Measurements from ENCODE around the gene SLC39A11. TPM values are rescaled to one million over a fixed set of nuclear protein-coding genes. Genes with fewer than 3 reads are reported as not detected.
"Not testable (repeated sequence)": the region's sequence is repeated elsewhere in the genome, so short reads cannot be mapped to it uniquely, and the experiment has no call there.

The SLC39A11 gene
- total RNA-seq, 1 donor from 2014 or later, result 13.0 TPM

DNA sequence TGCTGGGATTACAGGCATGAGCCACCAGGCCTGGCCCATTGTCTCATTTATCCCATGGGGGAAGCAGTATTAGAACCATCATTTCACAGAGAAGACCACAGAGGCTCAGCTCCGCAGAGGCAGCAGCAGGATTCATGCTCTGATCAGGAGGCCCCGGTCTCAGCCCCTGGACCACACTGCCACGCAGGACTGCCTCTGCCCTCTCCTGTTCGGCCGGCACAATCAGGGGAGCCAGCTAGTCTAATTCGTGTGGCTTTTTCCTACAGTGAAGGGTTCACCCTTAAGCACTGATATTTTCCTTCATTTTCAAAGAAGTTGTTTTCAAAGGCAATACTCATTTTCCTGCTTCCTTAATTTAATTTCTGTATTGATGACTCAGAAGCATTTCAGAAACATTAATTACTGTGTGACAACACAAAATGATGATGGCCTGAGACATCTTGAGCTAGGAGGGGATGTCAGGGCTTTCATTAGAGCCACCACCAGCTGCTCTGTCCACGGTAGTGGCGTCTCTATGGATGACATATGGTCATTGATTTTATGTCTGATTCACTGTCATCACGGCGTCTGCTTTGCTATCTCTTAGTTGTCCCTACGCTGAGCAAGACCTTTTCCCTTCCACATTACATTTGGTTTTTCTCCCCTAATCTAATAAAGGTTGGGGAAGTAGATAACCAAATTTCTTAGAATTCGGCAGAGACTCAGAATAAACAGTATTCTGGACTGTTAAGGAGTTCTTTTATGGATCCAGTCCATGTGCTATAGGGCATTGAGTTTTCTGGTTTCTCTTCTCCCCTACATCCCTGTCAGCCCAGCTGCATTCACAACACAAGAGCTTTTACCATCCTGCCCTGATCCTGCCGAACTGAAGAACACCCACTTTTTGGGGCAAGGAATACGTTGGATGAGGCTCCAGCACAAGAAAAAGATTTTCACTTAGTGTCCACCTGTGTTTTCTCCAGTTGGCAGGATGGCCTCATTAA lies 314.0 kb downstream of the SLC39A11 start:
- H3K4me3 ChIP-seq (ENCODE audit: low read length in 3 of 3), result no peak overlapping the region
- H3K9me3 ChIP-seq (ENCODE audit: control insufficient read depth in 3 of 3, low read length in 3 of 3), result no peaks in the 10 kb centered on the region
- no peaks in the 10 kb centered on the region for H3K27me3 ChIP-seq (ENCODE audit: control insufficient read depth in 3 of 3, insufficient read depth in 3 of 3, low read length in 3 of 3)
- H3K36me3 ChIP-seq (ENCODE audit: control insufficient read depth in 3 of 3, insufficient read depth in 3 of 3, low read length in 3 of 3), result peaks cover 0 to 2% (median 0%) of the 10 kb centered on the region in 3 donors
- H3K27ac ChIP-seq (ENCODE audit: low read depth, low read length), result no peak overlapping the region
- H3K4me1 ChIP-seq (ENCODE audit: control insufficient read depth in 3 of 3, insufficient read depth in 3 of 3, low read length in 3 of 3), result no peaks in the 10 kb centered on the region
- H3K9ac ChIP-seq (ENCODE audit: low read depth in 1 of 3, low read length in 3 of 3), result no peak overlapping the region

DNA sequence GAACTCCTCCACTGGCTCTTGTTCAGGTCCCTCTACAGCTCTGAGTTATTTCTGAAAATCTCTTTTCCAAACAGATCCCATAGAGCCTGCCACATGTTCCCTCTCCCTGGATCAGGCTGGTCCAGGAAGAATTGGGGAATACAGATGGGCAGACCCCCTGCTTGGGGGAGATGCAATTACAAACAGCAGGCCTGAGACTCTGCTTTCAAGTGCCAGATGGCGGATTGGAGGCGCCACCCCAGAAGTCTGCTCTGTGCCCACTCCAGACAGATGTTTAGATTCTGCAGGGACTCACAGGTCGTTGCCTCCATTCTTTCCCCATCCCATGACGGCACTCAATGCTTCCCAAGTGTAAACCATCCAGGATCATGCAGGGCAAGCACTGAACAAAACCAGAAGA lies 316.6 kb downstream of the SLC39A11 start:
- H3K36me3 ChIP-seq (ENCODE audit: control insufficient read depth in 3 of 3, insufficient read depth in 3 of 3, low read length in 3 of 3), result peaks cover 0 to 4% (median 2%) of the 10 kb centered on the region in 3 donors
- no peak overlapping the region for H3K9ac ChIP-seq (ENCODE audit: low read depth in 1 of 3, low read length in 3 of 3)
- H3K27ac ChIP-seq (ENCODE audit: low read depth, low read length), result no peak overlapping the region
- H3K9me3 ChIP-seq (ENCODE audit: control insufficient read depth in 3 of 3, low read length in 3 of 3), result no peaks in the 10 kb centered on the region
- H3K4me1 ChIP-seq (ENCODE audit: control insufficient read depth in 3 of 3, insufficient read depth in 3 of 3, low read length in 3 of 3), result no peaks in the 10 kb centered on the region
- H3K4me3 ChIP-seq (ENCODE audit: low read length in 3 of 3), result no peak overlapping the region
- H3K27me3 ChIP-seq (ENCODE audit: control insufficient read depth in 3 of 3, insufficient read depth in 3 of 3, low read length in 3 of 3), result no peaks in the 10 kb centered on the region

DNA sequence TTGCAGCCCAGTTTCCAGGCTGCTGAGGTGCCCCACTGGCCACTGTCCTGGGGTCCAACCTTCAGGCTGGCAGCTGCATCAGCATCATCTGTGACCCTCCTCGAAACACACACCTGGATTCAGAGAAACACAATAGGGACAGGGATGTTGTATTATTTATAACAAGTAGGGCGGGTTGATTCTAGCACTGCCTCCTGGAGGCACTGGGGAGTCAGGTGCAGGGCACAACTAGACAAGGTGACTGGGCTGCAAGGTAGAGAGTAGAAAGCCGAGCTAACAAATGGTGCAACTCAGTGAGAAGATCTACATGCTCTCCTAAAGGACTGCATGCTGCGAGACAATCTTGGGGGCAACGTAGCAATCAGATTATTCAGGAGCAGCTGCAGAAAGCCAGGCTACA lies 317.3 kb downstream of the SLC39A11 start:
- Histone ChIP-seq H3K36me3 (ENCODE audit: control insufficient read depth in 3 of 3, insufficient read depth in 3 of 3, low read length in 3 of 3) (peaks cover 0 to 6% (median 2%) of the 10 kb centered on the region in 3 donors), H3K4me3 (ENCODE audit: low read length in 3 of 3) (no peak overlapping the region), H3K27me3 (ENCODE audit: control insufficient read depth in 3 of 3, insufficient read depth in 3 of 3, low read length in 3 of 3) (no peaks in the 10 kb centered on the region), H3K9me3 (ENCODE audit: control insufficient read depth in 3 of 3, low read length in 3 of 3) (peaks cover 0 to 3% (median 2%) of the 10 kb centered on the region in 3 donors), H3K4me1 (ENCODE audit: control insufficient read depth in 3 of 3, insufficient read depth in 3 of 3, low read length in 3 of 3) (no peaks in the 10 kb centered on the region), H3K9ac (ENCODE audit: low read depth in 1 of 3, low read length in 3 of 3) (no peak overlapping the region), H3K27ac (ENCODE audit: low read depth, low read length) (no peak overlapping the region)

DNA sequence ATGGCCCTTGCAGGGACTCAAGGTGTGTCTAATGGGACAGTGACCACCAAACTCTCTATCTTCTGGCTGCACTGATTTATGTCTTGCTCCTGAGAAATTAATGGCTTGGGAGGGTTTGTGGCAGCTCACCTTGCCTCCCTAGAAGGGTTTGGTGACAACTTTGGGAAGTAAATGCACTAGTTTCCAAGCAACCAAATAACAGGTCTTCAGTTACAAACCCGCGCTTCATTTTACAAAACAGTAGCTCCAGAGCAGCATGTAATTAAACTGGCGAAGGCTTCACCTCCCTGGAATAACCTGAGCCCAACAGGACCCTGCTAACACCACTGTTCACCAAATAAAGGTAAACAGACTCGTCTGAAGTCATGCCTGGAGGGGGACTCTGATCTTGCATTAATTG lies 318.3 kb downstream of the SLC39A11 start:
- Histone ChIP-seq H3K9me3 (ENCODE audit: control insufficient read depth in 3 of 3, low read length in 3 of 3) (peaks cover 0 to 4% (median 3%) of the 10 kb centered on the region in 3 donors), H3K36me3 (ENCODE audit: control insufficient read depth in 3 of 3, insufficient read depth in 3 of 3, low read length in 3 of 3) (peaks cover 0 to 6% (median 2%) of the 10 kb centered on the region in 3 donors), H3K4me3 (ENCODE audit: low read length in 3 of 3) (no peak overlapping the region), H3K27ac (ENCODE audit: low read depth, low read length) (no peak overlapping the region), H3K9ac (ENCODE audit: low read depth in 1 of 3, low read length in 3 of 3) (no peak overlapping the region), H3K4me1 (ENCODE audit: control insufficient read depth in 3 of 3, insufficient read depth in 3 of 3, low read length in 3 of 3) (no peaks in the 10 kb centered on the region), H3K27me3 (ENCODE audit: control insufficient read depth in 3 of 3, insufficient read depth in 3 of 3, low read length in 3 of 3) (no peaks in the 10 kb centered on the region)

DNA sequence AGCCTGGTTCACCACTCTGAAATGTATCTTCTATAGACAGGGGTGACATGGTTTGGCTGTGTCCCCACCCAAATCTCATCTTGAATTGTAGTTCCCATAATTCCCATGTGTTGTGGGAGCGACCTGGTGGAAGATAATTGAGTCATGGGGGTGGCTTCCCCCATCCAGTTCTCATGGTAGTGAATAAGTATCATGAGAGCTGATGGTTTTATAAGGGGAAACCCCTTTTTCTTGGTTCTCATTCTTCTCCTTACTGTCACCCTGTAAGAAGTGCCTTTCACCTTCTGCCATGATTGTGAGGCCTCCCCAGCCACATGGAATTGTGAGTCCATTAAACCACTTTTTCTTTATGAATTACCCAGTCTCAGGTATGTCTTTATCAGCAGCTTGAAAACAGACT lies 319.3 kb downstream of the SLC39A11 start:
- H3K9me3 ChIP-seq (ENCODE audit: control insufficient read depth in 3 of 3, low read length in 3 of 3); H3K27me3 ChIP-seq (ENCODE audit: control insufficient read depth in 3 of 3, insufficient read depth in 3 of 3, low read length in 3 of 3); H3K36me3 ChIP-seq (ENCODE audit: control insufficient read depth in 3 of 3, insufficient read depth in 3 of 3, low read length in 3 of 3); H3K9ac ChIP-seq (ENCODE audit: low read depth in 1 of 3, low read length in 3 of 3); H3K4me1 ChIP-seq (ENCODE audit: control insufficient read depth in 3 of 3, insufficient read depth in 3 of 3, low read length in 3 of 3); H3K4me3 ChIP-seq (ENCODE audit: low read length in 3 of 3); H3K27ac ChIP-seq (ENCODE audit: low read depth, low read length): not testable (repeated sequence)

DNA sequence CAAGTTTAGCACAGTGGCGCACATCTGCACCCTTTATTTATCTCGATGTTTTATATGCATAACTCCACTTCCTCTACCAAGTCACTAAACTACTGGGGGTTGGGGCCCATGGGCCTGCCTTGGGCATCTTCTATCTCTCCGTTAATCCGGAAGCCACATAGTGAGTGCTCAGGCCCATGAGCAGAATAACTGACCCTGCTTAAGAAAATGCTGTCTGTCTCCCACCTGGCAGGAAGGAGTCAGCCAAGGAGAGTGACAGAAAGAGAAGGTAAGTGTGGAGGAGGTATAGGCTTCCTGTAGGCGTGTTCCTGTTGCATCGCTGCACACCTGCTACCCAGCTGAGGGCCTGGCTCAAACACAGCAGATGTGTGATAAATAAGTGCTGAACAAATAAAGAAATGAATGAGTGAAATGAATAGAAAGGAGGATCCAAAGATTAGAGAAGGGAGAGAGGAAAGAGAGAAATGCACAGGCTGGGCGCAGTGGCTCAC lies 320.1 kb downstream of the SLC39A11 start:
- Histone ChIP-seq H3K4me3 (ENCODE audit: low read length in 3 of 3) (no peak overlapping the region), H3K4me1 (ENCODE audit: control insufficient read depth in 3 of 3, insufficient read depth in 3 of 3, low read length in 3 of 3) (no peaks in the 10 kb centered on the region), H3K9ac (ENCODE audit: low read depth in 1 of 3, low read length in 3 of 3) (no peak overlapping the region), H3K27ac (ENCODE audit: low read depth, low read length) (no peak overlapping the region), H3K27me3 (ENCODE audit: control insufficient read depth in 3 of 3, insufficient read depth in 3 of 3, low read length in 3 of 3) (no peaks in the 10 kb centered on the region), H3K36me3 (ENCODE audit: control insufficient read depth in 3 of 3, insufficient read depth in 3 of 3, low read length in 3 of 3) (peaks cover 0 to 6% (median 2%) of the 10 kb centered on the region in 3 donors), H3K9me3 (ENCODE audit: control insufficient read depth in 3 of 3, low read length in 3 of 3) (peaks cover 0 to 4% (median 3%) of the 10 kb centered on the region in 3 donors)

DNA sequence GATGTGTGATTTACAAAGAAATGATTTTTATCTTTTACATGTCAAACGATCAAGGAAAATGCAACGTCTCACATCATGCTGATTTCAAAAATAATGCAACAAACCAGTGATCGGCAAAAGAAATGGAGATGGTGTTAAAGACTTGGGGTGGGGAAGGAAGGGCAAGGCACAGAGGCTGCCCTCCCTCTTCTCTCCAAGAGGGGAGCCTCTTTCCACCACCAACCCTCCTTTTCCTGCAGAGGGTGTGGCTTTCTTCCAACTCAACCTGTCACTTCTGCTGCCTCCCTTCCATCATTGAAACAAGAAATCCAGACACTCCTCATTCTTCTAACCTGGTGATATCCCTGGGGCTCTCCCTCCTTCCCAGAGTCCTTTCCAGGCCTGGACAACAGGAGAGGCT lies 320.8 kb downstream of the SLC39A11 start:
- Histone ChIP-seq H3K9ac (ENCODE audit: low read depth in 1 of 3, low read length in 3 of 3) (no peak overlapping the region), H3K9me3 (ENCODE audit: control insufficient read depth in 3 of 3, low read length in 3 of 3) (peaks cover 0 to 4% (median 3%) of the 10 kb centered on the region in 3 donors), H3K36me3 (ENCODE audit: control insufficient read depth in 3 of 3, insufficient read depth in 3 of 3, low read length in 3 of 3) (peaks cover 0 to 6% (median 2%) of the 10 kb centered on the region in 3 donors), H3K27ac (ENCODE audit: low read depth, low read length) (no peak overlapping the region), H3K4me3 (ENCODE audit: low read length in 3 of 3) (no peak overlapping the region), H3K27me3 (ENCODE audit: control insufficient read depth in 3 of 3, insufficient read depth in 3 of 3, low read length in 3 of 3) (no peaks in the 10 kb centered on the region), H3K4me1 (ENCODE audit: control insufficient read depth in 3 of 3, insufficient read depth in 3 of 3, low read length in 3 of 3) (no peaks in the 10 kb centered on the region)

DNA sequence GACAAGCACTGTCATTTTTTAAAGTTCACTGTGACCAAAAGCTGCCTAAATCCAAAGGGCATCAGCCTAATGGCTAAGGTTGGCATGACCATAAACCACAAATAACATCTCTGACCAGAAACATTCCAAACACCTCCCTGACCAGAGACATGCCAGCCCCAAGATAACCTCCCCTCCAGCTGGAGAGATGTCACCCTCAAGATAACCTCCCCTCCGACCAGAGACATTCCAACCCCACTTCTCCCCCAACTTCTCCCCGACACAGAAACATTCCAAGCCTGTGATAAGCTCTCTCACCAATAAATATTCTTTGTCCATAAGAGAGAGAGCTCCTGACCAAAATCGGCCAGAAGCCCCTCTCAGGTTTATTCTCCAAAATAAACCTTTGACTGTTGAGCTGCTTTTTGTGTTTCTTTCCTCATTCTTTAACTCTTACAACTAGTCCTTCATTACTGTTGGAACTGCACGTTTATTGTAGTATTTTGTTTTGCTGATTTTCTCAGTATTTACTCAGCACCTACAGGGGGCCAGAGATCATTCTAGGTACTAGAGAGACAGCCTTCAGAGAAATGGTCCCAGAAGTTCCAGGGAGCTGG lies 325.6 kb downstream of the SLC39A11 start:
- no peak overlapping the region for H3K27ac ChIP-seq (ENCODE audit: low read depth, low read length)
- no peaks in the 10 kb centered on the region for H3K27me3 ChIP-seq (ENCODE audit: control insufficient read depth in 3 of 3, insufficient read depth in 3 of 3, low read length in 3 of 3)
- no peak overlapping the region for H3K4me3 ChIP-seq (ENCODE audit: low read length in 3 of 3)
- peaks cover 0 to 4% (median 3%) of the 10 kb centered on the region in 3 donors for H3K9me3 ChIP-seq (ENCODE audit: control insufficient read depth in 3 of 3, low read length in 3 of 3)
- H3K9ac ChIP-seq (ENCODE audit: low read depth in 1 of 3, low read length in 3 of 3), result no peak overlapping the region
- no peaks in the 10 kb centered on the region for H3K4me1 ChIP-seq (ENCODE audit: control insufficient read depth in 3 of 3, insufficient read depth in 3 of 3, low read length in 3 of 3)
- H3K36me3 ChIP-seq (ENCODE audit: control insufficient read depth in 3 of 3, insufficient read depth in 3 of 3, low read length in 3 of 3), result peaks cover 0 to 4% (median 0%) of the 10 kb centered on the region in 3 donors

DNA sequence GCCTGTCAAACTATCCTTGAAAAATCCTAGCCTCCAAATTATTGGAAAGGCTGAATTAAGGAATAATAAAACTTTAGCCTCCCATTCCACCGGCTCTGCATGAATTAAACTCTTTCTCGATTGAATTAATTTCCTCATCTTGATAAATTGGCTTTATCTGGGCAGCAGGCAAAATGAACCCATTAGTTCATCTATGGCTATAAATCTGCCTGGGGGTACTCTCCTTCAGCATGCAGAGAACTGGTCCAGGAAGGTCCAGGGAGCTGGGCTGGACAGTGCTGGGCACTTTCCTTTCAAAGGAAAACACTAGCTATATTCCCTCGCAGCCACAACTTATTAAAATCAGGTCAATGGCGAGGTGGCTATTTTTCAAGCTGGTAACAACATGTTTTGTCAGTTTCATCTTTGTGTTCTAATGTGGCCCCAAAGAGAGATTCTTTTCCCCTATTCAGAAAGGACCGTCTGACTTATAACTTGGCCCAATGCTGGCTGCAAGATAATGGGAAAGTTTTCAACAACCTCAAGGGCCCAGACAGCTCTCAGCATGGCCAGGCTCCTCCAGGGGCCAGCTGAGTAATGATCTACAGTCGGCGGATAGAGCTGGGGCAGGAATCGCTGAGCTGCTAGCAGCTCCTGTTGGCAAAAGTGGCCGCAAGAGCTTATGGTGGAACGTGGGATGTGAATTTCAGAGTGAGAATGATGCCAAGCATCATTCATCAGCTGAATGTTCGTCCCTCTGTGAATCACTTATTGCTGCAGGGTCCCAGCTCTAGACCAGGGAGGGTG lies 326.9 kb downstream of the SLC39A11 start:
- no peaks in the 10 kb centered on the region for H3K4me1 ChIP-seq (ENCODE audit: control insufficient read depth in 3 of 3, insufficient read depth in 3 of 3, low read length in 3 of 3)
- no peak overlapping the region for H3K9ac ChIP-seq (ENCODE audit: low read depth in 1 of 3, low read length in 3 of 3)
- peaks cover 0 to 4% (median 3%) of the 10 kb centered on the region in 3 donors for H3K9me3 ChIP-seq (ENCODE audit: control insufficient read depth in 3 of 3, low read length in 3 of 3)
- no peak overlapping the region for H3K4me3 ChIP-seq (ENCODE audit: low read length in 3 of 3)
- H3K27me3 ChIP-seq (ENCODE audit: control insufficient read depth in 3 of 3, insufficient read depth in 3 of 3, low read length in 3 of 3), result no peaks in the 10 kb centered on the region
- peaks cover 0 to 3% (median 0%) of the 10 kb centered on the region in 3 donors for H3K36me3 ChIP-seq (ENCODE audit: control insufficient read depth in 3 of 3, insufficient read depth in 3 of 3, low read length in 3 of 3)
- H3K27ac ChIP-seq (ENCODE audit: low read depth, low read length), result no peak overlapping the region
